Upper lobe of right lung (tissue), 1 donor: ENCODE measurements around the gene MACF1. TPM values are rescaled to one million over a fixed set of nuclear protein-coding genes. Genes with fewer than 3 reads are reported as not detected.
"Not testable (repeated sequence)": the region's sequence is repeated elsewhere in the genome, so short reads cannot be mapped to it uniquely, and the experiment has no call there.

ENCODE experiments used
- ATAC-seq: fragments of 200-7000 bp; cut with Tn5 transposase; one replicate; pipeline ENCODE4 v1.9.1; 2020; ENCODE audit warnings: mild to moderate bottlenecking, moderate library complexity
- DNase-seq: peaks from one replicate; pipeline ENCODE4 v3.0.0-alpha.2; 2020
- H3K27ac ChIP-seq: fragments of 200-600 bp; one replicate; pipeline ENCODE4 v1.8.0; 2022
- H3K27me3 ChIP-seq: fragments of 200-600 bp; one replicate; pipeline ENCODE4 v1.8.0; 2022; ENCODE audit warnings: mild to moderate bottlenecking
- H3K36me3 ChIP-seq: fragments of 200-600 bp; one replicate; pipeline ENCODE4 v1.8.0; 2022
- H3K4me1 ChIP-seq: fragments of 200-600 bp; one replicate; pipeline ENCODE4 v1.8.0; 2022
- H3K4me3 ChIP-seq: fragments of 200-600 bp; one replicate; pipeline ENCODE4 v1.8.0; 2022; ENCODE audit warnings: mild to moderate bottlenecking
- H3K9me3 ChIP-seq: fragments of 200-600 bp; one replicate; pipeline ENCODE4 v1.8.0; 2022
- intact Hi-C: fragments of 100-400 bp; cut with DNase I; formaldehyde crosslinking; loops from one replicate; pipeline ENCODE4 v1.11.0; 2022
- total RNA-seq: library from RNA; stranded (reverse); fragmentation: NEBNext Ultra II Directional; extraction: Animal tissue kit (Norgen Biotek cat#: 25700); gene quantifications from one replicate; pipeline ENCODE4 v1.2.1, GENCODE V29; 2021
- TF ChIP-seq, protein P1 (sequence below): fragments of 200-600 bp; IDR thresholded peaks from one replicate; pipeline ENCODE4 v1.8.0; 2022; ENCODE audit warnings: antibody characterized with exemption
- donor health status: DM: no; HTN: yes; CAD: no; lungs with severe emphysema.

MACF1 gene
- total RNA-seq, 1 donor from 2014 or later: 814 TPM

DNA sequence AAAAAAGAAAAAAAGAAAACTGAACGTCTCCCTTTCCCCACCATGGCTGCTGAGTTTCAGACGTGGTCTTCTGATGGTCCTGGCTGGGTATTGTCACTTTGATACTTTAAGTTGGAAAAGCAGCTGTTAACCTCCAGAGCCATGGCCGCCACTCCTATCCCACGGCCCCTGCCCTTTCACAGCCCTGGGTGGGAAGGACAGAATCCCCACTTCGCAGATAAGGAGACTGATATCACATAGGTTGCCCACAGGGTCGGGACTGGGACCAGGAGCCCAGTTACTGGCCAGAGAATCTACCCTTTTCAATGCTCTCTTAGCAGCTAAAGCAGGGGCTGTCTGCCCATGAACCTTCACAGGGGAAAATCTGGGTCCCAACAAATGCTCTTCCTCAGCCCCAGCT lies 303.8 kb downstream of the MACF1 start:
- intact Hi-C loops: no loop called here
- TF ChIP-seq, protein P1, sequence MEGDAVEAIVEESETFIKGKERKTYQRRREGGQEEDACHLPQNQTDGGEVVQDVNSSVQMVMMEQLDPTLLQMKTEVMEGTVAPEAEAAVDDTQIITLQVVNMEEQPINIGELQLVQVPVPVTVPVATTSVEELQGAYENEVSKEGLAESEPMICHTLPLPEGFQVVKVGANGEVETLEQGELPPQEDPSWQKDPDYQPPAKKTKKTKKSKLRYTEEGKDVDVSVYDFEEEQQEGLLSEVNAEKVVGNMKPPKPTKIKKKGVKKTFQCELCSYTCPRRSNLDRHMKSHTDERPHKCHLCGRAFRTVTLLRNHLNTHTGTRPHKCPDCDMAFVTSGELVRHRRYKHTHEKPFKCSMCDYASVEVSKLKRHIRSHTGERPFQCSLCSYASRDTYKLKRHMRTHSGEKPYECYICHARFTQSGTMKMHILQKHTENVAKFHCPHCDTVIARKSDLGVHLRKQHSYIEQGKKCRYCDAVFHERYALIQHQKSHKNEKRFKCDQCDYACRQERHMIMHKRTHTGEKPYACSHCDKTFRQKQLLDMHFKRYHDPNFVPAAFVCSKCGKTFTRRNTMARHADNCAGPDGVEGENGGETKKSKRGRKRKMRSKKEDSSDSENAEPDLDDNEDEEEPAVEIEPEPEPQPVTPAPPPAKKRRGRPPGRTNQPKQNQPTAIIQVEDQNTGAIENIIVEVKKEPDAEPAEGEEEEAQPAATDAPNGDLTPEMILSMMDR: no peak
- Histone ChIP-seq H3K9me3 (no peaks in the 10 kb centered on the region), H3K36me3 (no peaks in the 10 kb centered on the region), H3K27me3 (no peaks in the 10 kb centered on the region), H3K27ac (no peak overlapping the region), H3K4me1 (no peaks in the 10 kb centered on the region), H3K4me3 (no peak overlapping the region)
- ATAC-seq: no peak
- no peak for DNase-seq

DNA sequence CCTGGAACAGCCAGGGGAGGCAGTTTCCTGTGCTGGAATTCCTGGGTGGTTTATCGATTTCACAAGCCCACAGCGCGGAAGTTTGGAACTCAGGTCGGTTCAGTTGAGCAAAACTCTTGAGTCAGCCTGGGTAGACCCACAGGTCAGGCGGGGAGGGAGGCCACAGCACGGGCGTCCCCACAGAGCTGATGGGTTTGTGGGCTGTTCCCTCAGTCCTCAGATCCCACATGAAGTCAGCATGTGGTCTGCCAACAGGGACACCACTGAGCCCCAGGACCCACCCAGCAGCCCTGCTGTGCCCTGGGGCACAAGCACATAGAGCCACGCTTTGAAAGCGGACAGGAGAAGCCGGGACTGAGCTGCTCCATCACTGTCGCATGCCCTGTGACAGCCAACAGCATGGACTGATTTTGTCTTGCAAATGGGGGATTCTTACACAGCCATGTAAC lies 304.4 kb downstream of the MACF1 start:
- Histone ChIP-seq H3K27ac (no peak overlapping the region), H3K4me1 (no peaks in the 10 kb centered on the region), H3K4me3 (no peak overlapping the region), H3K36me3 (no peaks in the 10 kb centered on the region), H3K9me3 (no peaks in the 10 kb centered on the region), H3K27me3 (no peaks in the 10 kb centered on the region)
- ATAC-seq: peak; percentile 24
- intact Hi-C loops: no loop called here
- TF ChIP-seq, protein P1: no peak
- no peak for DNase-seq

DNA sequence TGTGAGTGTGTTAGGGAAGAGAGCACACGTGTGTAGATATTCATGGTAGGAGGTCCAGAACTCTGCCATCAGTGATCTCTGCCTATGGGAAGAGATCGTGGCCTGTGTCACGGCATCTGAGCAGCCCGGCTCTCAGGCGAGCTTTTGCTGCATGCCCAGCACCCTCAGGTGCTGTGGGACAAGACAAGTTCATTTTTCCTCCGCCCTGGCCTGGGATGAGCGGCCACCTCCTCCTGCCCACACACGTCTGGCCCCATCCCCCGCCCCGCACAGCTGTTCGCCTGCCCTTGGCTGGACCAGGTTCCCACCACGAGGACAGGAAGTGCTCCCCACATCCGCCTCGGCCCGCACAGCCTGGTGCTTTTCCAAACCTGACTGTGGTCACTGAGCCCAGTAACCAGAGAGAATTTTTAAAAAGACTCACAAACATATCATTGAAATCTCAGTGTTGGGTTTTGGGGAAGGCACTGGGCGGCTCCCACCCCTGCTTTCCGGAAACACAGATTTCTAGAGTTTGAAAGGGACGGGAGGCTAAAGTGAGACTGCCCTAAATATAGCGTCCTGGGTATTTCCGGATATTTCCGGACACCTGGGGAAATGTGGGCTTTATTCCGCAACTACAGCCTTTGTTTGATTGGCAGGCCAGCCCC lies 305.0 kb downstream of the MACF1 start:
- ATAC-seq: peak; percentile 59

DNA sequence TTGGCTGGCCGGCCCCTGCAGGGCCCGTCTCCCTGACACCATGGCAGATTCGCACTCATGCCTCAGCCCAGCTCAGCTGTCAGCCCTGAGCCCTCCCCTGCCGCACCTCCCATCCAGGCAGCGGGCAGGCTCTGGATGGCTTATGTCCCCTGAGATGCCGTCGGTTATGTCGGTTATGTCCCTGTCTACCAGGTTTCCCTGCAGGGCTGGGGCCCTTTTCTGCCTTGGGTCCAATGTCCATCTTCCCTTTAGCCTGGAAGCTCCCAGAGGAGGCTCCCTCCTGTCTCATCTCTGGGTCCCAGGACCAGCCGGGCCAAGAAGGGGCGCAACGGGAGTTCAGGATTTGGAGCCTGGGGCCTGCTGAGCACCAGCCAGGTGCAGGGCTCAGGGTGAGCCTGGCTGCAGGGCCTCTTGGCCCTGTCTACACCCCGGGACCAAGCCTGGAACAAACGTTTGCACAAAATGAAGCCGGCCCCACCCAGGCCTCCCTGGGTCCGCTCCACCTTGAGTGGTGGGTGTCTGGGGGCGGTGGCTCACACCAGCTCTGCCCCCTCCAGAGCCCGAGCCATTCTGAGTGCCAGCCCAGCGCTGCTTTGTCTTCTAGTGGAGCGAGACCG lies 306.2 kb downstream of the MACF1 start:
- ATAC-seq, intact Hi-C loops, H3K27ac ChIP-seq, H3K9me3 ChIP-seq, H3K36me3 ChIP-seq, H3K27me3 ChIP-seq, H3K4me1 ChIP-seq, H3K4me3 ChIP-seq, DNase-seq: not testable (repeated sequence)

More for the DNA sequence above, 305.0 kb downstream of the MACF1 start:
- Histone ChIP-seq H3K4me3 (no peak overlapping the region), H3K27ac (no peak overlapping the region), H3K9me3 (no peaks in the 10 kb centered on the region), H3K4me1 (no peaks in the 10 kb centered on the region), H3K27me3 (no peaks in the 10 kb centered on the region), H3K36me3 (no peaks in the 10 kb centered on the region)
- no peak for DNase-seq
- TF ChIP-seq, protein P1: no peak
- intact Hi-C loops: no loop called here

DNA sequence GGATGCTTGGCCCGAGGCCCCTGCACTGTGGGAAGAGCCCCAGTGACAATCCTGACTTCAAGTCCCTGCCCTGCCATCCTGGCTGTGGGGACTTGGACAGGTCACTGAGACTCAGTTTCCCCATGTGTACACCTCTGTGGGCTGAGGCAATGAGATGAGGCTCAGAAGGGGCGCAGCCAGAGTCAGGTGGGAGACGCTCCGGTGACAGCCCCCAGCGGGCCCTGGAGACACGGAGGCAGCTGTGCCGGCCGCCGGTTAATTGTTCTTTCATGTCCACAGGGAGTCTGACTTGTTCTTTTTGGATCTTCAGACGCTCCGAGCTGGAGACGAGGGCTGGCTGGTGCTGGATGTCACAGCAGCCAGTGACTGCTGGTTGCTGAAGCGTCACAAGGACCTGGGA lies 307.0 kb downstream of the MACF1 start:
- intact Hi-C loops, H3K9me3 ChIP-seq, H3K36me3 ChIP-seq, DNase-seq, ATAC-seq, H3K27me3 ChIP-seq, H3K4me1 ChIP-seq, H3K4me3 ChIP-seq, H3K27ac ChIP-seq: not testable (repeated sequence)

DNA sequence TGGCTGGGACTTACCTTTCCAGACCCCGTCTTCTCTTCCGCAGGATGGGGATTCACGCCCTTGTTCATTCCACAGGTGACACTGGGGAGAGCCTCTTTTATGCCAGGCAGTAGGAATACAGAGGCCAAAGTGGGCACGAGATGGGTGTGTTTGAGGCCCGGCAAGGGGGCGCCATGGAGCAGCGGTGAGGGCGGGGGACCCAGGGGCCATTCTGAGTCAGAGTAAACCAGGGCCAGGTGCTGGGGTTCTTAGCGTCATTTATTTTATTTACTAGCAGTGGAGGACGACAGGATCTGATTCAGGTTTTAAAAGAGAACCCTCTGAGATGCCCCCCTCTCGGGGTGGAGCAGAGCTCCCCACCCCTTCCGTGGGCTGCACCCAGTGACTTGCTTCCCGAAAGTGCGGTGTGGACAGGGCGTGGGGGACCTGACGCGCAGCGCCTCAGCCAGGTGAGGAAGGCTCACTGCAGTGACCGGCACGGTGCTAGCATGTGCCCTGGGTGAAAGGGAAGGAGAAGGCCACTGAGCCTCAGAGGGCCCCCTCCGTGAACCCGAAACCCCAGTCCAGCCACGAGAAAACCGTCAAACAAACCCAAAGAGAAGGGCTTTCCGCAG lies 307.8 kb downstream of the MACF1 start:
- H3K36me3 ChIP-seq, H3K27me3 ChIP-seq, H3K4me1 ChIP-seq, H3K27ac ChIP-seq, H3K9me3 ChIP-seq, DNase-seq, H3K4me3 ChIP-seq, intact Hi-C loops: not testable (repeated sequence)
- ATAC-seq: peak; percentile 4

DNA sequence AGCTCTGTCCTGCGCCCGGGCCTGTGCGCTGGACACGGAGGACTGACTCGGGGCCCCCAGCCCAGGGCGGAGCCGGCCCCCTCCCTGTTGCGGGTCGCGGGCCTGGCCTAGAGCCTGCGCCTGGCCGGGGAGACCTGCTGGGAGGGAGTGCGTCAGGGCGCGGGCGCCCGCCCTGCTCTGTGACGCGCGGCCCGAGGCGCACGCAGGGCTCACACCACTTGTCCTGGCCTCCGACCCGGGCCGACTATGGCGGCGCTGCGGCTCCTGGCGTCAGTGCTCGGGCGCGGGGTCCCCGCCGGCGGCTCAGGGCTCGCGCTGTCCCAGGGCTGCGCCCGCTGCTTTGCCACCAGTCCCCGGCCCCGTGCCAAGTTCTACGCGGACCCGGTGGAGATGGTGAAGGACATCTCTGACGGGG lies 310.2 kb downstream of the MACF1 start:
- H3K9me3 ChIP-seq, H3K4me1 ChIP-seq, H3K36me3 ChIP-seq, H3K27me3 ChIP-seq, H3K27ac ChIP-seq, DNase-seq, intact Hi-C loops: not testable (repeated sequence)
- peak overlapping the region; percentile 28 for H3K4me3 ChIP-seq
- peak; percentile 37 for ATAC-seq

DNA sequence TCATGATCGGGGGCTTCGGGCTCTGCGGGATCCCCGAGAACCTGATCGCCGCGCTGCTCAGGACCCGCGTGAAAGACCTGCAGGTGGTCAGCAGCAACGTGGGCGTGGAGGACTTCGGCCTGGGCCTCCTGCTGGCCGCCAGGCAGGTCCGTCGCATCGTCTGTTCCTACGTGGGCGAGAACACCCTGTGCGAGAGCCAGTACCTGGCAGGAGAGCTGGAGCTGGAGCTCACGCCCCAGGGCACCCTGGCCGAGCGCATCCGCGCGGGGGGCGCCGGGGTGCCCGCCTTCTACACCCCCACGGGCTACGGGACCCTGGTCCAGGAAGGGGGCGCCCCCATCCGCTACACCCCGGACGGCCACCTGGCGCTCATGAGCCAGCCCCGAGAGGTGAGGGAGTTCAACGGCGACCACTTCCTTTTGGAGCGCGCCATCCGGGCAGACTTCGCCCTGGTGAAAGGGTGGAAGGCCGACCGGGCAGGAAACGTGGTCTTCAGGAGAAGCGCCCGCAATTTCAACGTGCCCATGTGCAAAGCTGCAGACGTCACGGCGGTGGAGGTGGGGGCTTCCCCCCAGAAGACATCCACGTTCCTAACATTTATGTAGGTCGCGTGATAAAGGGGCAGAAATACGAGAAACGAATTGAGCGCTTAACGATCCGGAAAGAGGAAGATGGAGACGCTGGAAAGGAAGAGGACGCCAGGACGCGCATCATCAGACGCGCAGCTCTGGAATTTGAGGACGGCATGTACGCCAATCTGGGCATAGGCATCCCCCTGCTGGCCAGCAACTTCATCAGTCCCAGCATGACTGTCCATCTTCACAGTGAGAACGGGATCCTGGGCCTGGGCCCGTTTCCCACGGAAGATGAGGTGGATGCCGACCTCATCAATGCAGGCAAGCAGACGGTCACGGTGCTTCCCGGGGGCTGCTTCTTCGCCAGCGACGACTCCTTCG lies 310.9 kb downstream of the MACF1 start:
- ATAC-seq: peak; percentile 7
- H3K27me3 ChIP-seq, H3K9me3 ChIP-seq, H3K4me1 ChIP-seq, H3K36me3 ChIP-seq, H3K27ac ChIP-seq, DNase-seq, intact Hi-C loops: not testable (repeated sequence)
- H3K4me3 ChIP-seq: peak overlapping the region; percentile 28

DNA sequence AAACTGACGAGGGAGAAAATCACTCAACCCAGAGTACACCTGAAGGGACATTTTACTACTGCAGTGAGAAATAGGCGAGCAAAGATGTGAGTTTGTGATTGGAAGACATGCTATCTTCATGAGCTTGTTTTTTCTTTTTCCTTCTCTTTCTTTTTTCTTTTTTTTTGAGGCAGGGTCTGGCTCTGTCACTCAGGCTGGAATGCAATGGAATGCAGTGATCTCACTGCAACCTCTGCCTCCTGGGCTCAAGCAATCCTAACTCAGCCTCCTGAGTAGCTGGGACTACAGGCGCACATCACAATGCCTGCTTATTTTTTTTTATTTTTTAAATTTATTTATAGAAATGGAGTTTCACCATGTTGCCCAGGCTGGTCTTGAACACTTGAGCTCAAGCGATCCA lies 312.3 kb downstream of the MACF1 start:
- H3K36me3 ChIP-seq, H3K4me1 ChIP-seq, H3K9me3 ChIP-seq, DNase-seq, ATAC-seq, intact Hi-C loops, H3K27me3 ChIP-seq, H3K4me3 ChIP-seq, H3K27ac ChIP-seq: not testable (repeated sequence)

DNA sequence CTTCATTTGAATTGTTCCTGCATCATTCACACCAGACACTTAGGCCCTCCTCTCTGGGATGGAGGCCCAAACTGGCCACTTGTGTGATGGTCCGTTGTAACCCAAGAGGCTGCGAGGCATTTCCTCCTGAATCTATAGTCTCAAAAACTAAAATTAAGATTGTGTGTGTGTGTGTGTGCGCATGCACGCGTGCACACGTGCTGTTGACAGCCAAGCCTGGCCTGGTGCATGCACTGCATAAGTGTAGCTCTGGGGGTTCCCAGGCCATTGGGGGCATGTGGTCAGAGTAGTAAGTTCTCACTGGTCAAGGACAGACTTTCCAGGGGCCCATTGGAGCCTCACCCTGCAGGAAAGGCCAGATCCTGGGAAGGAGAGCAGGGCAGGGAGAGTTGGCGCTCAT lies 313.4 kb downstream of the MACF1 start:
- H3K4me3 ChIP-seq, H3K36me3 ChIP-seq, ATAC-seq, intact Hi-C loops, DNase-seq, H3K27me3 ChIP-seq, H3K9me3 ChIP-seq, H3K4me1 ChIP-seq, H3K27ac ChIP-seq: not testable (repeated sequence)
